Measurements from ENCODE around the gene AHNAK. TPM values are rescaled to one million over a fixed set of nuclear protein-coding genes. Genes with fewer than 3 reads are reported as not detected.

The AHNAK gene
- total and polyA plus RNA-seq, 2 of the 8 experiments (the other 6 are each of a cell fraction or from before 2014, with no cell fraction given): 2.0 to 5.8 TPM

GRCh38 chr11:62575156-62575555, 28.6 kb upstream of the AHNAK start (continued):
- TF ChIP-seq RBBP5 (IDR thresholded peaks at IDR 0.05; ENCODE audit: borderline replicate concordance, low read depth, low read length): no peak
- no peak for TF ChIP-seq NANOG (IDR thresholded peaks at IDR 0.05; ENCODE audit: insufficient read depth, low read depth, low read length, poor library complexity, severe bottlenecking)
- no peak for TF ChIP-seq CHD7 (IDR thresholded peaks at IDR 0.05; ENCODE audit: insufficient replicate concordance, low read length)
- no peak for TF ChIP-seq TEAD4 (IDR thresholded peaks at IDR 0.05; ENCODE audit: low read depth, low read length)
- no peak for TF ChIP-seq CHD2 (IDR thresholded peaks at IDR 0.05; ENCODE audit: low read length)
- no peak for TF ChIP-seq SIN3A (conservative IDR thresholded peaks at IDR 0.05 in 1 of 2, IDR thresholded peaks at IDR 0.05 in 1 of 2; ENCODE audit: low read depth in 1 of 2, low read length in 2 of 2)
- TF ChIP-seq ATF3 (IDR thresholded peaks at IDR 0.05; ENCODE audit: insufficient read depth, low read depth, low read length): no peak
- no peak for TF ChIP-seq JUND (IDR thresholded peaks at IDR 0.05; ENCODE audit: low read length)
